ENCODE data around the gene MYO1G. TPM values are rescaled to one million over a fixed set of nuclear protein-coding genes. Genes with fewer than 3 reads are reported as not detected.

Gene MYO1G
- total RNA-seq, 4 donors from 2014 or later: 0.68 to 4.5 (median 1.6) TPM

GRCh38 chr7:44963364-44964290 lies 15.2 kb downstream of the MYO1G start:
- DNase-seq (ENCODE audit: low spot score in 2 of 2): peak; percentile 64 to 70
- H3K4me3 ChIP-seq: peak overlapping the region; percentile 52
- WGBS: 87% methylated on average over 10 of the region's 24 CpGs
- TF ChIP-seq CTCF (IDR thresholded peaks at IDR 0.05) (no peak), POLR2AphosphoS5 (IDR thresholded peaks at IDR 0.05) (no peak), EP300 (IDR thresholded peaks at IDR 0.05) (no peak), POLR2A (IDR thresholded peaks at IDR 0.05) (no peak)
- H3K36me3 ChIP-seq: no peaks in the 10 kb centered on the region
- H3K27me3 ChIP-seq: no peaks in the 10 kb centered on the region
- no peaks in the 10 kb centered on the region for H3K9me3 ChIP-seq
- no peak overlapping the region for H3K27ac ChIP-seq
- H3K4me1 ChIP-seq: peaks cover 10% of the 10 kb centered on the region

GRCh38 chr7:44962483-44963251 lies 16.1 kb downstream of the MYO1G start:
- WGBS: 9% methylated on average over 9 of the region's 76 CpGs
- H3K4me1 ChIP-seq: peaks cover 10% of the 10 kb centered on the region
- no peaks in the 10 kb centered on the region for H3K27me3 ChIP-seq
- peak; percentile 66 to 79 for DNase-seq (ENCODE audit: low spot score in 2 of 2)
- no peaks in the 10 kb centered on the region for H3K36me3 ChIP-seq
- H3K4me3 ChIP-seq: peak overlapping the region; percentile 52
- no peak for TF ChIP-seq EP300 (IDR thresholded peaks at IDR 0.05)
- TF ChIP-seq POLR2A (IDR thresholded peaks at IDR 0.05): no peak
- no peak for TF ChIP-seq CTCF (IDR thresholded peaks at IDR 0.05)
- TF ChIP-seq POLR2AphosphoS5 (IDR thresholded peaks at IDR 0.05): no peak
- H3K9me3 ChIP-seq: no peaks in the 10 kb centered on the region
- no peak overlapping the region for H3K27ac ChIP-seq

- 100% methylated on average over 1 of the region's 16 CpGs for WGBS
- no peaks in the 10 kb centered on the region for H3K27me3 ChIP-seq
- peak in 1 of 2 donors; percentile 64 for DNase-seq (ENCODE audit: low spot score in 2 of 2)
- peak overlapping the region; percentile 52 for H3K4me3 ChIP-seq
- no peak overlapping the region for H3K27ac ChIP-seq
- no peaks in the 10 kb centered on the region for H3K36me3 ChIP-seq
- TF ChIP-seq POLR2AphosphoS5 (IDR thresholded peaks at IDR 0.05) (no peak), CTCF (IDR thresholded peaks at IDR 0.05) (no peak), POLR2A (IDR thresholded peaks at IDR 0.05) (no peak), EP300 (IDR thresholded peaks at IDR 0.05) (no peak)
- H3K4me1 ChIP-seq: peaks cover 10% of the 10 kb centered on the region
- no peaks in the 10 kb centered on the region for H3K9me3 ChIP-seq
Observed at GRCh38 chr7:44961844-44962482, 16.9 kb downstream of the MYO1G start.

GRCh38 chr7:44960011-44960580 lies 18.7 kb downstream of the MYO1G start:
- Histone ChIP-seq H3K4me1 (peaks cover 10% of the 10 kb centered on the region), H3K4me3 (no peak overlapping the region), H3K27me3 (no peaks in the 10 kb centered on the region), H3K27ac (no peak overlapping the region), H3K36me3 (no peaks in the 10 kb centered on the region), H3K9me3 (no peaks in the 10 kb centered on the region)
- DNase-seq (ENCODE audit: low spot score in 2 of 2): peak; percentile 30 to 65
- TF ChIP-seq CTCF (IDR thresholded peaks at IDR 0.05): no peak
- no peak for TF ChIP-seq EP300 (IDR thresholded peaks at IDR 0.05)
- TF ChIP-seq POLR2A (IDR thresholded peaks at IDR 0.05): no peak
- TF ChIP-seq POLR2AphosphoS5 (IDR thresholded peaks at IDR 0.05): no peak
- 88% methylated on average over 4 of the region's 4 CpGs for WGBS
